GM10248 (cell line): ENCODE results near the gene KLK15.

Experiments used
- CTCF ChIA-PET: fragments of 300-600 bp; sonication (Branson Sonifier 250); formaldehyde crosslinking; extraction: SDS; loops from one replicate; lab custom pipeline; 2021; ENCODE audit warnings: antibody characterized with exemption; lab: Yijun Ruan, JAX
- POLR2A ChIA-PET: fragments of 350-650 bp; sonication (Branson Sonifier 250); formaldehyde crosslinking; extraction: SDS; loops from one replicate; lab custom pipeline; 2020; ENCODE audit warnings: antibody characterized with exemption; lab: Yijun Ruan, JAX
- DNase-seq: peaks from one replicate; pipeline ENCODE4 v3.0.0; 2012; ENCODE audit errors: extremely low spot score
- TF ChIP-seq, protein P1 (sequence below): IDR thresholded peaks from 2 replicates; pipeline ENCODE4 v1.5.1; 2012; ENCODE audit warnings: mild to moderate bottlenecking, low read depth; ENCODE audit errors: extremely low read depth, missing control alignments, control extremely low read depth

KLK15 gene, protein sequence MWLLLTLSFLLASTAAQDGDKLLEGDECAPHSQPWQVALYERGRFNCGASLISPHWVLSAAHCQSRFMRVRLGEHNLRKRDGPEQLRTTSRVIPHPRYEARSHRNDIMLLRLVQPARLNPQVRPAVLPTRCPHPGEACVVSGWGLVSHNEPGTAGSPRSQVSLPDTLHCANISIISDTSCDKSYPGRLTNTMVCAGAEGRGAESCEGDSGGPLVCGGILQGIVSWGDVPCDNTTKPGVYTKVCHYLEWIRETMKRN

DNA sequence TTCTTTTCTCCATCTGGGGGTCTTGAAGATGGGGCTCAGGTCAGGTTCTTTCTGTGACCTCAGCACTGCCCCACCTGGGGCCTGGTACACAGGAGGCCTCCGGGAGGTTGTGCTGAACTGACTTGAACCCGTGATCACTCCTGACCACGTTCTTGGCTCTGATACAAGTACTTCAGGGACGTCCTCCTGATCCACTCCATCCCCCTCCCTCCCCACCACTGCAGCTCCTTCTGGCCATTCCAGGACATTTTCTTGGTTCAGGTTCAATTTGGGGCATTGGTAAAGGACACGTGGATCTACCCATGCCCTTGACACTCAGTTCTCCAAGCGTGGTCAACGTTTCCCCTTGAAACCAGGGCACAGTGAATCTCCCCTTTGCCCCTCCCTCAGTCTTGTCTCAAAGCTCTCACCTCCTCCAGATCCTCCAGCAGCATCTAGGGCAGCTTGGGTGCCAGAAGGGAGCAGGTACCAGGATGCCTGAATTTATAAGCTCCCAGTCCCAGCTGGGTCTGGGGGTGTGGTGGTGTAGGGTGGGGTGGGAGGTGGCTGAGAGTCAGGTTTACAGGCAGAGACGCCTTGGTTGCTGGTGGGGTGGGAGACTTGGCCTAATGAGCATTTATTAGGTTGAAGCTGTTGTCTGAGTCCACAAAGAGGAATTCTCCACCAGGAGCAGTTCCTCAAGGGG is at the start of gene KLK15:
Gene KLK15, minus strand, starts transcription at position 458 of the 685 bp plus-strand sequence. CDS start 2,082 bp downstream, outside the sequence.
- TF ChIP-seq, protein P1, sequence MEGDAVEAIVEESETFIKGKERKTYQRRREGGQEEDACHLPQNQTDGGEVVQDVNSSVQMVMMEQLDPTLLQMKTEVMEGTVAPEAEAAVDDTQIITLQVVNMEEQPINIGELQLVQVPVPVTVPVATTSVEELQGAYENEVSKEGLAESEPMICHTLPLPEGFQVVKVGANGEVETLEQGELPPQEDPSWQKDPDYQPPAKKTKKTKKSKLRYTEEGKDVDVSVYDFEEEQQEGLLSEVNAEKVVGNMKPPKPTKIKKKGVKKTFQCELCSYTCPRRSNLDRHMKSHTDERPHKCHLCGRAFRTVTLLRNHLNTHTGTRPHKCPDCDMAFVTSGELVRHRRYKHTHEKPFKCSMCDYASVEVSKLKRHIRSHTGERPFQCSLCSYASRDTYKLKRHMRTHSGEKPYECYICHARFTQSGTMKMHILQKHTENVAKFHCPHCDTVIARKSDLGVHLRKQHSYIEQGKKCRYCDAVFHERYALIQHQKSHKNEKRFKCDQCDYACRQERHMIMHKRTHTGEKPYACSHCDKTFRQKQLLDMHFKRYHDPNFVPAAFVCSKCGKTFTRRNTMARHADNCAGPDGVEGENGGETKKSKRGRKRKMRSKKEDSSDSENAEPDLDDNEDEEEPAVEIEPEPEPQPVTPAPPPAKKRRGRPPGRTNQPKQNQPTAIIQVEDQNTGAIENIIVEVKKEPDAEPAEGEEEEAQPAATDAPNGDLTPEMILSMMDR: no peak
- CTCF ChIA-PET: no interaction called here
- POLR2A ChIA-PET: no interaction called here
- DNase-seq: no peak

DNA sequence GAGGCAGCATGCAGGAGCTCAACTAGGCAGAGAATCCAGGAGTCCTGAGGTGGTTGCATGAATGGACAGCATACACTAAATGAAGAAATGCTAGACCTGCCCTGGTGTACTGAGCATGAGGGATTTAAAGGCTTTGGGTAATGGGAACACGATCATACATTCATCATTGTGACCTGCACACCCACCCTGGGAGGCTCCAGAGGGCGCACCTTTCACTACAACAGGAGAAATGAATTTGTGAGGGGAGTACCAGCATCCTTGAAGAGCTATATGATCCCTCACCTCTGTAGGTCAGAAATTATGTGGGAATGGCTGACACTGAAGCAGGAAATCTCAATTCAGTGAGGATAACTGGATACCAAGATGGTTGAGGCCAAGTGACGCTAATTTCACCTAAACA is 48.8 kb upstream of the KLK15 start:
- no peak for DNase-seq
- ChIA-PET POLR2A (no interaction called here), CTCF (interaction anchor here (0.9 to 1.9 kb wide), 5 partner anchors 8 to 90 kb away, joined by 3 to 14 read pairs (median 3); partner anchors contain the start of gene KLK2)
- TF ChIP-seq, protein P1: peak; percentile 23

DNA sequence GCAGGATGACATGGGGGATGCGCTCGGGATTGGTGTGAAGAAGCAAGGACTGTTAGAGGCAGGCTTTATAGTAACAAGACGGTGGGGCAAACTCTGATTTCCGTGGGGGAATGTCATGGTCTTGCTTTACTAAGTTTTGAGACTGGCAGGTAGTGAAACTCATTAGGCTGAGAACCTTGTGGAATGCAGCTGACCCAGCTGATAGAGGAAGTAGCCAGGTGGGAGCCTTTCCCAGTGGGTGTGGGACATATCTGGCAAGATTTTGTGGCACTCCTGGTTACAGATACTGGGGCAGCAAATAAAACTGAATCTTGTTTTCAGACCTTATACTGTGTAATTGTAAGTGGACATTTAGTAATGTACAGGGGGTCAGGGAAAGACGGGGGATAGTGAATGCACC is 46.9 kb upstream of the KLK15 start:
- no peak for DNase-seq
- TF ChIP-seq, protein P1: no peak
- ChIA-PET CTCF (no interaction called here), POLR2A (no interaction called here)

DNA sequence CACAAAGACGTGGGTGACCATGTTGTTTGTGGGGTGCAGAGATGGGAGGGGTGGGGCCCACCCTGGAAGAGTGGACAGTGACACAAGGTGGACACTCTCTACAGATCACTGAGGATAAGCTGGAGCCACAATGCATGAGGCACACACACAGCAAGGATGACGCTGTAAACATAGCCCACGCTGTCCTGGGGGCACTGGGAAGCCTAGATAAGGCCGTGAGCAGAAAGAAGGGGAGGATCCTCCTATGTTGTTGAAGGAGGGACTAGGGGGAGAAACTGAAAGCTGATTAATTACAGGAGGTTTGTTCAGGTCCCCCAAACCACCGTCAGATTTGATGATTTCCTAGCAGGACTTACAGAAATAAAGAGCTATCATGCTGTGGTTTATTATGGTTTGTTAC is 45.5 kb upstream of the KLK15 start:
- TF ChIP-seq, protein P1: no peak
- ChIA-PET POLR2A (no interaction called here), CTCF (interaction anchor here (0.9 to 1.3 kb wide), 3 partner anchors 9 to 43 kb away, joined by 3 to 6 read pairs (median 3); no protein-coding TSS in a partner anchor)
- DNase-seq: no peak

DNA sequence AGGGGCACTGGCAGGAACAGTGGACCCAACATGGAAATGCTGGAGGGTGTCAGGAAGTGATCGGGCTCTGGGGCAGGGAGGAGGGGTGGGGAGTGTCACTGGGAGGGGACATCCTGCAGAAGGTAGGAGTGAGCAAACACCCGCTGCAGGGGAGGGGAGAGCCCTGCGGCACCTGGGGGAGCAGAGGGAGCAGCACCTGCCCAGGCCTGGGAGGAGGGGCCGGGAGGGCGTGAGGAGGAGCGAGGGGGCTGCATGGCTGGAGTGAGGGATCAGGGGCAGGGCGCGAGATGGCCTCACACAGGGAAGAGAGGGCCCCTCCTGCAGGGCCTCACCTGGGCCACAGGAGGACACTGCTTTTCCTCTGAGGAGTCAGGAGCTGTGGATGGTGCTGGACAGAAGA is 44.0 kb upstream of the KLK15 start:
- POLR2A ChIA-PET: no interaction called here
- TF ChIP-seq, protein P1: no peak
- CTCF ChIA-PET: interaction anchor here (1.1 kb wide), 1 partner anchor 19 kb away, joined by 3 read pairs; no protein-coding TSS in a partner anchor
- no peak for DNase-seq

DNA sequence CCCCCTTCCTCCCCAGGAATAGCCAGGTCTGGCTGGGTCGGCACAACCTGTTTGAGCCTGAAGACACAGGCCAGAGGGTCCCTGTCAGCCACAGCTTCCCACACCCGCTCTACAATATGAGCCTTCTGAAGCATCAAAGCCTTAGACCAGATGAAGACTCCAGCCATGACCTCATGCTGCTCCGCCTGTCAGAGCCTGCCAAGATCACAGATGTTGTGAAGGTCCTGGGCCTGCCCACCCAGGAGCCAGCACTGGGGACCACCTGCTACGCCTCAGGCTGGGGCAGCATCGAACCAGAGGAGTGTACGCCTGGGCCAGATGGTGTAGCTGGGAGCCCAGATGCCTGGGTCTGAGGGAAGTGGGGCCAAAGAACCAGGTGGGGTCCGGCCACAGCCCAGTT is 43.1 kb upstream of the KLK15 start:
- TF ChIP-seq, protein P1: no peak
- DNase-seq: no peak
- ChIA-PET POLR2A (no interaction called here), CTCF (no interaction called here)
